Esophagus muscularis mucosa (tissue), 4 donors: ENCODE results near the gene TNFRSF6B. TPM values are rescaled to one million over a fixed set of nuclear protein-coding genes. Genes with fewer than 3 reads are reported as not detected.
A peak's percentile ranks its signal among the peaks of the same experiment; 100 is the strongest.

ENCODE experiments used
- DNase-seq: peaks from one replicate; pipeline ENCODE4 v3.0.0-alpha.2; 2017; ENCODE audit errors: extremely low spot score
- H3K27ac ChIP-seq, 4 donors: fragments of 200-600 bp; sonication (generic); replicated peaks in 1 of 4; 1 replicate in 3 of 4; 2 replicates in 1 of 4; pipeline ENCODE4 v1.5.1; 2016 to 2019; ENCODE audit warnings: mild to moderate bottlenecking in 1 of 4
- H3K27me3 ChIP-seq, 4 donors: fragments of 200-600 bp; sonication (generic); one replicate each; pipeline versions ENCODE4 v1.5.1 to v1.6.0; 2016 to 2019
- H3K36me3 ChIP-seq, 4 donors: fragments of 200-600 bp; sonication (generic); one replicate each; pipeline ENCODE4 v1.5.1; 2016 to 2019
- H3K4me1 ChIP-seq, 4 donors: fragments of 200-600 bp; sonication (generic); one replicate each; pipeline ENCODE4 v1.5.1; 2016 to 2019
- H3K4me3 ChIP-seq, 4 donors: fragments of 200-600 bp; sonication (generic); 1 replicate in 2 of 4; 2 replicates in 2 of 4; pipeline ENCODE4 v1.5.1; 2016 to 2019; ENCODE audit warnings: mild to moderate bottlenecking in 4 of 4, moderate library complexity in 1 of 4
- H3K9me3 ChIP-seq, 4 donors: fragments of 200-600 bp; sonication (generic); 1 replicate in 3 of 4; 2 replicates in 1 of 4; pipeline ENCODE4 v1.5.1; 2016 to 2019
- CTCF ChIP-seq, 3 experiments: fragments of 200-600 bp in 2 of 3; fragments of 450-650 bp in 1 of 3; sonication (generic) in 2 of 3; IDR thresholded peaks; one replicate each; pipeline ENCODE4 v1.5.1; 2017 to 2019; ENCODE audit warnings: antibody characterized with exemption in 3 of 3, mild to moderate bottlenecking in 2 of 3, moderate library complexity in 1 of 3
- EP300 ChIP-seq: sonication (generic); formaldehyde crosslinking; IDR thresholded peaks from one replicate; pipeline ENCODE4 v1.6.1; 2017; ENCODE audit warnings: antibody characterized with exemption
- POLR2A ChIP-seq: fragments of 450-650 bp; IDR thresholded peaks from one replicate; pipeline ENCODE4 v1.6.1; 2017; ENCODE audit warnings: antibody characterized with exemption, moderate library complexity, mild to moderate bottlenecking, low read depth
- POLR2AphosphoS5 ChIP-seq, 2 donors: sonication (generic); formaldehyde crosslinking; IDR thresholded peaks; one replicate each; pipeline ENCODE4 v1.6.1; 2017; ENCODE audit warnings: antibody characterized with exemption in 2 of 2
- WGBS: methylation state at CpG from one replicate; pipeline ENCODE4 v1.1.5; 2018; 5-methylcytosine and 5-hydroxymethylcytosine counted together
- intact Hi-C: fragments of 100-400 bp; cut with DNase I; formaldehyde crosslinking; loops from one replicate; pipeline ENCODE4 v1.15.1; 2023
- total RNA-seq, 4 donors: library from RNA; depleted of rRNA; stranded (reverse); fragments of >200 nt; gene quantifications; one replicate each; pipeline versions ENCODE4 v1.1.0 to v1.2.1, GENCODE V29; 2016

Gene TNFRSF6B
- total RNA-seq, 4 donors from 2014 or later, result 5.0 to 67.8 (median 26.5) TPM

GRCh38 chr20:63656451-63656850, 40.0 kb upstream of the TNFRSF6B start:
- 88% methylated on average over 3 of the region's 3 CpGs for WGBS
- DNase-seq, result no peak
- H3K4me3 ChIP-seq, result no peak overlapping the region
- TF ChIP-seq CTCF (IDR thresholded peaks at IDR 0.05) (no peak), EP300 (no peak), POLR2A (no peak), POLR2AphosphoS5 (IDR thresholded peaks at IDR 0.05) (no peak)
- H3K27me3 ChIP-seq, result peaks cover 0 to 11% (median 0%) of the 10 kb centered on the region in 4 donors
- peaks cover 42 to 59% (median 57%) of the 10 kb centered on the region in 4 donors for H3K4me1 ChIP-seq
- no peak overlapping the region for H3K27ac ChIP-seq
- H3K36me3 ChIP-seq, result peaks cover 0 to 16% (median 15%) of the 10 kb centered on the region in 4 donors
- intact Hi-C loops, result loop anchor here (5.0 to 10.0 kb wide), 2 partner anchors 51 to 122 kb away; partner anchors contain the start of genes ARFRP1, PTK6 and ZGPAT
- H3K9me3 ChIP-seq, result no peaks in the 10 kb centered on the region

- Histone ChIP-seq H3K4me1 (peaks cover 32 to 50% (median 47%) of the 10 kb centered on the region in 4 donors), H3K27ac (peak overlapping the region; percentile 86 to 91 (median 87)), H3K4me3 (peak overlapping the region; percentile 65 to 75 (median 70)), H3K27me3 (peaks cover 0 to 5% (median 0%) of the 10 kb centered on the region in 4 donors), H3K36me3 (peaks cover 3 to 25% (median 24%) of the 10 kb centered on the region in 4 donors), H3K9me3 (no peaks in the 10 kb centered on the region)
- DNase-seq, result no peak
- 70% methylated on average over 16 of the region's 31 CpGs for WGBS
- no peak for TF ChIP-seq EP300
- no peak for TF ChIP-seq CTCF (IDR thresholded peaks at IDR 0.05)
- no peak for TF ChIP-seq POLR2AphosphoS5 (IDR thresholded peaks at IDR 0.05)
- TF ChIP-seq POLR2A, result no peak
- intact Hi-C loops, result loop anchor here (5.0 to 10.0 kb wide), 2 partner anchors 50 to 123 kb away; partner anchors contain the start of genes ARFRP1, PTK6 and ZGPAT
Measured at GRCh38 chr20:63657260-63657936, 39.1 kb upstream of the TNFRSF6B start.

- Histone ChIP-seq H3K9me3 (no peaks in the 10 kb centered on the region), H3K27ac (peak within 1 kb of the TSS; percentile 86 to 91 (median 87)), H3K4me1 (peaks cover 27 to 43% (median 40%) of the 10 kb centered on the region in 4 donors), H3K36me3 (peaks cover 9 to 32% (median 31%) of the 10 kb centered on the region in 4 donors), H3K4me3 (peak within 1 kb of the TSS; percentile 65 to 75 (median 70)), H3K27me3 (no peaks in the 10 kb centered on the region)
- 2% methylated on average over 66 of the region's 73 CpGs for WGBS
- TF ChIP-seq POLR2AphosphoS5 (IDR thresholded peaks at IDR 0.05) (peak; percentile 68 to 84), EP300 (no peak), CTCF (IDR thresholded peaks at IDR 0.05) (peak in 1 of 3 experiments; percentile 4), POLR2A (peak; percentile 54)
- DNase-seq, result peak; percentile 97
- intact Hi-C loops, result loop anchor here (5.0 to 10.0 kb wide), 2 partner anchors 49 to 123 kb away; partner anchors contain the start of genes ARFRP1, PTK6 and ZGPAT
Measured at GRCh38 chr20:63657937-63658748, 38.3 kb upstream of the TNFRSF6B start, which contains the start of gene RTEL1. TSS of gene RTEL1 (plus strand) at chr20:63658312. CDS start at chr20:63659403, 1,091 bp downstream.

GRCh38 chr20:63658749-63659187, 37.7 kb upstream of the TNFRSF6B start:
- Histone ChIP-seq H3K27me3 (no peaks in the 10 kb centered on the region), H3K4me1 (peaks cover 24 to 36% (median 34%) of the 10 kb centered on the region in 4 donors), H3K27ac (peak overlapping the region; percentile 86 to 91 (median 87)), H3K4me3 (peak overlapping the region; percentile 65 to 75 (median 70)), H3K9me3 (no peaks in the 10 kb centered on the region), H3K36me3 (peaks cover 16 to 39% (median 38%) of the 10 kb centered on the region in 4 donors)
- DNase-seq, result no peak
- 7% methylated on average over 4 of the region's 25 CpGs for WGBS
- no peak for TF ChIP-seq EP300
- no peak for TF ChIP-seq CTCF (IDR thresholded peaks at IDR 0.05)
- no peak for TF ChIP-seq POLR2AphosphoS5 (IDR thresholded peaks at IDR 0.05)
- TF ChIP-seq POLR2A, result no peak
- intact Hi-C loops, result loop anchor here (5.0 to 10.0 kb wide), 2 partner anchors 49 to 124 kb away; partner anchors contain the start of genes ARFRP1, PTK6 and ZGPAT
